ENCODE data around the gene NTMT1. TPM values are rescaled to one million over a fixed set of nuclear protein-coding genes. Genes with fewer than 3 reads are reported as not detected.
A peak's percentile ranks its signal among the peaks of the same experiment; 100 is the strongest.

The NTMT1 gene
- total RNA-seq, 4 donors from 2014 or later = 23.9 to 30.6 (median 27.5) TPM

- Histone ChIP-seq H3K27ac (peak overlapping the region in 2 of 4 donors; percentile 12 to 53), H3K36me3 (no peaks in the 10 kb centered on the region), H3K27me3 (no peaks in the 10 kb centered on the region), H3K4me3 (no peak overlapping the region), H3K4me1 (peaks cover 0 to 41% (median 16%) of the 10 kb centered on the region in 4 donors), H3K9me3 (no peaks in the 10 kb centered on the region)
- no peak for TF ChIP-seq POLR2A (IDR thresholded peaks at IDR 0.05)
- no peak for TF ChIP-seq CTCF (IDR thresholded peaks at IDR 0.05)
- no peak for TF ChIP-seq EP300 (IDR thresholded peaks at IDR 0.05)
- no peak for DNase-seq (ENCODE audit: low spot score in 2 of 2)
- WGBS, 2 donors = 46 to 50% methylated on average over 7 of the region's 7 CpGs
Measured at GRCh38 chr9:129594632-129595031, 31.3 kb upstream of the NTMT1 start.

DNA sequence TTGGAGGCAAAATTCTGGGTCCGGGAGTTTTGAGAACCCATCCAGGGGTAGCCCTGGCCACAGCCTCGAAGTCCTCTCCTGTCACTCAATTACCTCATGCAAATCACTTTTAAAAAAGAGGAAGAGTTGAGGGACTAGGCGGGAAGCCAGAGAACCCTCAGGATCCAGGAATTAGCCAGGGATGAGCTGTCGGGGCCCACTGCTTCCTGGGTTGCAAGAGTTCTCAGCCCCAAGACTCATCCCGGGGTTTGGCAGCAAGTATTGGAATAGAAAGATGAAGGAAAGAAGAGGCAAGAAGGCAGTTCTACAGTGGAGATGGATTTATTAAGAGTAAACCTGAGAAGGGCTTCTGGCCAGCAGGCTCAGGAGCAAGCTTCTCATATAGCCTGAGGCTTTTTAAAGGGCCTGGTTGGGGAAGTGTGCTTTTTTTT, 30.6 kb upstream of the NTMT1 start:
- H3K4me1 ChIP-seq = peaks cover 0 to 41% (median 16%) of the 10 kb centered on the region in 4 donors
- no peak overlapping the region for H3K4me3 ChIP-seq
- TF ChIP-seq EP300 (IDR thresholded peaks at IDR 0.05) = no peak
- TF ChIP-seq POLR2A (IDR thresholded peaks at IDR 0.05) = no peak
- no peak for TF ChIP-seq CTCF (IDR thresholded peaks at IDR 0.05)
- no peak for DNase-seq (ENCODE audit: low spot score in 2 of 2)
- no peaks in the 10 kb centered on the region for H3K27me3 ChIP-seq
- H3K27ac ChIP-seq = peak overlapping the region in 2 of 4 donors; percentile 53 to 94
- no peaks in the 10 kb centered on the region for H3K36me3 ChIP-seq
- 49 to 53% methylated on average over 5 of the region's 5 CpGs for WGBS, 2 donors
- H3K9me3 ChIP-seq = no peaks in the 10 kb centered on the region

GRCh38 chr9:129595903-129596540, 29.9 kb upstream of the NTMT1 start:
- H3K4me1 ChIP-seq = peaks cover 0 to 41% (median 16%) of the 10 kb centered on the region in 4 donors
- no peak for DNase-seq (ENCODE audit: low spot score in 2 of 2)
- TF ChIP-seq CTCF (IDR thresholded peaks at IDR 0.05) (no peak), POLR2A (IDR thresholded peaks at IDR 0.05) (no peak), EP300 (IDR thresholded peaks at IDR 0.05) (no peak)

GRCh38 chr9:129596541-129597331, 29.2 kb upstream of the NTMT1 start:
- 13 to 19% methylated on average over 29 to 32 of the region's 33 CpGs for WGBS, 2 donors

More at GRCh38 chr9:129595903-129596540, 29.9 kb upstream of the NTMT1 start:
- WGBS, 2 donors = 74 to 83% methylated on average over 6 of the region's 6 CpGs
- Histone ChIP-seq H3K9me3 (no peaks in the 10 kb centered on the region), H3K36me3 (no peaks in the 10 kb centered on the region), H3K4me3 (no peak overlapping the region), H3K27me3 (no peaks in the 10 kb centered on the region), H3K27ac (peak overlapping the region; percentile 85 to 94 (median 91))

More at GRCh38 chr9:129596541-129597331, 29.2 kb upstream of the NTMT1 start:
- H3K36me3 ChIP-seq = no peaks in the 10 kb centered on the region
- H3K9me3 ChIP-seq = no peaks in the 10 kb centered on the region
- H3K4me1 ChIP-seq = peaks cover 0 to 41% (median 16%) of the 10 kb centered on the region in 4 donors
- peak overlapping the region; percentile 41 to 59 (median 52) for H3K4me3 ChIP-seq
- DNase-seq (ENCODE audit: low spot score in 2 of 2) = peak; percentile 47 to 48
- H3K27ac ChIP-seq = peak overlapping the region; percentile 85 to 94 (median 91)
- TF ChIP-seq POLR2A (IDR thresholded peaks at IDR 0.05) (peak; percentile 22 to 63), EP300 (IDR thresholded peaks at IDR 0.05) (peak in 1 of 2 donors; percentile 93), CTCF (IDR thresholded peaks at IDR 0.05) (no peak)
- H3K27me3 ChIP-seq = no peaks in the 10 kb centered on the region
